GM18858 (cell line): ENCODE results near the gene FAM171A1.
"Not testable (repeated sequence)": the region's sequence is repeated elsewhere in the genome, so short reads cannot be mapped to it uniquely, and the experiment has no call there.

ENCODE experiments used
- ATAC-seq: cut with Tn5 transposase; IDR thresholded peaks from one replicate; pipeline ENCODE4 v1.9.1; 2021; ENCODE audit not compliant: unreplicated experiment

The FAM171A1 gene

DNA sequence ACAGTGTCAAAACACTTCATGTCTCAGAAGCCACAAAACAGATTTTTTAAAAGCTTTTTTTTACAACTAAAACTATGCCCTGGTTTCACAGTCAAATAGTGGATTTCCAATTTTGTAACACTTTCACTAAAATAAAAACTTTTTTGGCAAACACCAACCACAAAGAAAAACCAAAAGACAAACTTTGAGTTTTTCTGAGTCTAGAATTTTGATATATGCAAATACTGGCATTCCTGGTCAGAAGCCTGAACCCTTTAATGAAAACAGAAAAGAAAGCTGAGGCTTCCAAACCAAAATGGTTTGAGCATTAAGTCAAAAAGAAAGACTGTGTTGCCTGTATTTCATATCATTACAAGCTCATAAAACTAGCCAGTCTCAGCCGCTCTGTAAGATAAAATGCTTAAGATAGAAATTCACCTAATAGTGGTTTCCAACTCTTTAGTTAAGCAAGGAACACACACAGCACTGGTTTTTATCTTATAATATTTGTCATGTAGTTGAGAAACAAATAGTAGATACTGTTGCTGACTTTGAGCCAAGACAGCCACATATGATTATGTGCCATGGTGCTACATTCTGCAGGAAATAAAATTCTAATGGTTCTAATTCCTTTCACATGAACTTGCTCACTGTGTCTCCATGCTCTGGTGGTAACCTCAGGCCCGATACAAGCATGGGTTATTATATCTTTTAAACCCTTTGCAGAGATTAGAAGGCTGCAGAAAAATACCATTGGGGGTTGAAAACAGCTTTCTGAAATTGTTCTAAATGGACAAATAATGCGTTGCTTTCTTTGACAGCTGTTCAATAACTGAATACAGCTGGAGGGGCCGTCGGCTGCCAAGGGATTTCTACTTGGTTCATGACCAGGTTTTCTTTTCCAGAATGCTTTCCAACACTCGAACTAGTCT lies 49.4 kb downstream of the FAM171A1 start:
- no peak for ATAC-seq

DNA sequence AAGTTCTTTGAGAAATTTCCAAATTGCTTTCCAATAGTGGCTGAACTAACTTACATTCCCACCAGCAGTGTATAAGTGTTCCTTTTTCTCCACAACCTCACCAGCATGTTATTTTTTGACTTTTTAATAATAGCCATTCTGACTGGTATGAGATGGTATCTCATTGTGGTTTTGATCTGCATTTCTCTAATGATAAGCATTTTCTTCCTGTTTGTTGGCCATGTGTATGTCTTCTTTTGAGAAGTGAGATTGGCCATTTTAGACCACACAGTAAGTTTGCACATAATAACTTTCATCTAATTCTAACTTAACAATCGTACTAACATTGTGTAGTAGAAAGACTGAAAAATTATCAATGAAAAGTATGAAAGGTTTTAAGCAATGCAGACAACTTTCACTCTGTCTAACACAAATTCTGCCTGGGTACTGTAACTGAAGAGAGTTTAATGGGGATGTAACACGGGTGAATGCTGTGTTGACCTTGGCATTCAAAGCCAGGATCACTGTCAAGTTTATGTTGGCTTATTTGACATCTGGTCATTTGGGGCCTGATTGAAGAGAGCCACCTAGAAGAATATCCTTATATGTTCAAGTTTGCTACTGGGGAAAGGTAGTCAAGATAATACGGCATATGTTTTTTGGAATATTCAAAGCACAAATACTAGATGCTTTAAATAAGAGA lies 50.4 kb downstream of the FAM171A1 start:
- no peak for ATAC-seq

DNA sequence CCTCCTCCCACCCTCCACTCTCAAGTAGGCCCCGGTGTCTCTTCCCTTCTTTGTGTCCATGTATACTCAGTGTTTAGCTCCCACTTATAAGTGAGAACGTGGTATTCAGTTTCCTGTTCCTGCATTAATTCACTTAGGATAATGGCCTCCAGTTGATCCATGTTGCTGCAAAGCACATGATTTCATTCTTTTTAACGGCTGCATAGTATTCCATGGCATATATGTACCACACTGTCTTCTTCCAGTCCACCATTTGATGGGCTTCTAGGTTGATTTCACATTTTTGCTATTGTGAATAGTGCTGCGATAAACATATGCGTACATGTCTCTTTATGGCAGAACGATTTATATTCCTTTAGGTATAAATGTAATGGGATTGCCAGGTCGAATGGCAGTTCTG lies 51.0 kb downstream of the FAM171A1 start:
- no peak for ATAC-seq

DNA sequence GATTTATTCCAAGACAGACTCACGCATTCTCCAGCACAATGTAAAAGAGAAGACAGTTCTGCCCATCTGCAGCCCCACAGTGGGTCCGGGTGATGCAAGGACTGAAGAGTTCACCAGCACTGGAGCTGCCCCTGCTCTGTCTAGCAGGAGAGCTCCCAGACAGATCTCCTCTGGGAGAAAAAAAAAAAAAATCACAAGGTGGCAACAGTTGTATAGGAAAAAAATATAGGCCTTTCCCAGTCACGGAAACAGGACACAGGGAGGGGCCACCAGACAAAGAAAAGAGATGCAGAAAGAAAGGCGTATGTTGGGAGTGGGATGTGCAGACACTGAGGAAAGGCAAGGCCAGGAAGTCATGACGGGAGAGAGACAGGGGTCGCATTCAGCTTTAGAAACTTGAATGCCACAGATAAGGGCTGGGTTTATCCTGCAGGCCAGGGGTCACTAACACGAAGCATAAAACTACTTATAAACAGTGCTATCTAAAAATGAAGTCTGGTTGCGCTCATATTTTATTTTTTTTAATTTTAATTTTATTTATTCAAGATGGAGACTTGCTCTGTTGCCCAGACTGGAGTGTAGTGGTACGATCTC lies 54.1 kb downstream of the FAM171A1 start:
- ATAC-seq, result no peak

DNA sequence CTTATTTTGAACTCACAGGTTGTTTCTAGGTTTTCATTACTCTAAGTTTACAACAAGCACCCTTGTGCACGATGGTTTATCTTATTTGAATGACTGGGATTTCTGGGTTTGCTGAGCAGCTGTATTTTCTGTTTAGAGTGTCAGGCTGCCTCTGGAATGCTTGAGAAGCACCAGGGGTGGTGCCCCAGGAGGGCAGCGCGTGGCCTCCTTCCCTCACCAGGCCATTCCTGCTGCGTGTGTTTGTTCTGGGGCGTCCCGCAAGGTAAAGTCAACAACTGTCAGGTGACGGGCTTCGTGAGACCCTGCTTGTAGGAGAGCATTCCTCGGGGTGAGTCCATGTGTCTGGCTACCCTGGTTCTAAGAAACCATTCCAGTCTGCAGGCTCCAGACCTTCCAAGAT lies 54.9 kb downstream of the FAM171A1 start:
- no peak for ATAC-seq

DNA sequence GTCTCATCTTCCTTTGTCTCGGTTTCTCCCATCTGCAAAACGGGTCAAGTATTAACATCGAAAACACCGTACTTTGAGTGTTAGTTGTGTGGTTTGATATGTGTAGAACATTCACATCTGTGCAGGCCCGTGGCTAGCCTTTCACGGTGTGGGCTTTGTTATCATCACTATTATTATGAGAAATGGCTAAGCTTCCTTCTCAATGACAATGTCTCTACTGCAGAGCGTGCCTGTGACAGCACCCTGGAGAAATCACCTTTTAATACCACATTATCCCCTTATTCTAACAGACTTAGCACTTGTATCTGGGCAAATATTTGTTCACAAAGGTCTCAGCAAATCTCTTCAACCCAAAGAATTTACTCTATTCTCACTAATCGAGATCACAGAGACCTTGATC lies 55.8 kb downstream of the FAM171A1 start:
- ATAC-seq, result no peak

DNA sequence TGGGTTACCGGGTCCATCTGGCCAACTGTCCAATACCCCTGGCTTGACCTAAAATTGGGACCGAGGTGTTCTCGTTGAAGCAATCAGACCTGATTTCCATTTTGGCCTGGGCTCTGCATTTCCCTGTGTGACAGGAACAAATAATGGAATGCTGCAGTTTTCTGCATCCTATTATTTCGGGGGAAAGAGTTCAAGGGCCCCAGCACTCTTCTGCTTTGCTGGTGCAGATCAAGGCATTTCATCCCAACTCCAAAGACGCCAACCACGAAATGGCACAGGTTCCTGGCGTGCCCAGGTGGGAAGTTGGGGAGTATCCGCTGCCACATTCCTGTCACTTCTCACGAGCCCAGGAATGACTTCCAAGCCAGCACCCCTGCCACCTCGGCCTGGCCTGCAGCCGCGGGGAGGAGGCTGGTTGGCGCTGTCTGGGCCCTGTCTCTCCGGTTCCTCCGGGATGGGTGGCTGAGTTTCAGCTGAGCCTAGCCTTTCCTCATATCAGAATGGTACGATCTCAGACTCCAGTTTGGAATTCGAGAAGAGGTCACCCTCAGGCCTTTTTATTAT lies 56.5 kb downstream of the FAM171A1 start:
- no peak for ATAC-seq

DNA sequence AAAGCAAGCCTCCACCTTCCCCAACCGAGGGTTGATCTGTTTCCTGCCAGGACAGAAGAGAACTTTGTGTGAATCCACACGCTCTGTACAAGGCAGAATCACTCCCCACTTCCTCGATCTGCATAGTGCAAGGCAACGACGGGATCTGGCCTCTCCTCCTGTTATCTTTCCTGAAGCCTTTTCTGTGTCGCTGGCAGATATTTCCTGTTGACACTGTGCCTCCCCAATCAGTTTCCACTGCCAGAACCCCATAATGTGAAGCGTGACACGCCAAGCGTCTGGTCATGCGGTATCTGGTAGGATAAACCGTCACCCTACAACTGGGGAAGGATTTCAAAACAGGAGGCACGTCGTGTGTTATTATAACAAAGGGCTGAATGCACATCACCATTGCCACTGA lies 57.2 kb downstream of the FAM171A1 start:
- no peak for ATAC-seq

DNA sequence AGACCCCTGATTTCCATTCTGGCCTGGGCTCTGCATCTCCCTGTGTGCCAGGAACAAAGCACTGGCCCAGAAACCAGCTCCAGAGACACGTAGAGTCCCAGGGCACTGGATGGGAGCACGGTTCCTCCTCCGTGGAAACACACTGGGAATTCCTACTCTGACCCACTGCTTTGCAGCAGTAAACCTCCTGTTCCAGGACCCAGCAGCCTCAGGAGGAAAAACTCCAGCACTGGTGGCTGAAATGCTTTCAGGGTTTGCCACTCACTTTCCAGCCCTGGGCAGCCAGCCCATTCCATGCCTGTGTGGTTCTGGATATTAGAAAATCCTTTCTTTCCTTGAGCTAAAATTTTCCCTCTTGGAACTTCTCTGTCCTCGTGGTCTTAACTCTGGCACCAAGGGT lies 58.0 kb downstream of the FAM171A1 start:
- ATAC-seq, result no peak

DNA sequence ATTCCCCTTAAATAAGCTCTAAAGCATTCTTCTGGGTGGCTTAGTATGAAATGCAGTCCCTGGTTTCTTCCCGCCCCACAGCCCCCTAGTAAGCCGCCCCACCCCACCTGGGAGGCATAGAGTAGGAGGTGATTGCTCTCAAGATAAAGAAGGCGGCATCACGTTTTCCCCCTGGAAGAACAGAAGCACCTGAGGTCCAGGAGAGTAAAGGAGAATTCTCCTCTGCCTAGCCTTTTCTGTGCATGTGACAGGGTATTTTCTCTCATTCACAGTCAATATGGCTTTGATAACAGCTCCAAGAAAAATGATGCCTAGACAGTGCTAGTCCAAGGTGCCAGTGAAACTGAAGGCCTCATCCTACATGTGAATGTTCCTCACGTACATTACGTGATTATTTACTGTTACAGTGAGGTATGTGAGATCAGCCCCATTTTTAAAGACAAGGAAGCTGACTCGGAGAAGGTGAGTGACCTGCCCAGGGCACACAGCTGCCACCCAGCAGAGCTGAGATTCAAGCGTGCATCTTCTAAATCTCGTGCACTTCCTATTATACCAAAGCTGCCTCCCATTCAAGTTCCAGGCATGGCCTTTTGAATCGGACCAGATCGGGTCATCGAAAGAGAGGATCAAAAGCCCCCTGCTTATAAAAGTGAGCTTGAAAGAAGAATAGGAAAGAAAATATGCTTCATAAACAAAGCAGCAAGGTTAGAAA lies 59.4 kb downstream of the FAM171A1 start:
- ATAC-seq, result no peak

DNA sequence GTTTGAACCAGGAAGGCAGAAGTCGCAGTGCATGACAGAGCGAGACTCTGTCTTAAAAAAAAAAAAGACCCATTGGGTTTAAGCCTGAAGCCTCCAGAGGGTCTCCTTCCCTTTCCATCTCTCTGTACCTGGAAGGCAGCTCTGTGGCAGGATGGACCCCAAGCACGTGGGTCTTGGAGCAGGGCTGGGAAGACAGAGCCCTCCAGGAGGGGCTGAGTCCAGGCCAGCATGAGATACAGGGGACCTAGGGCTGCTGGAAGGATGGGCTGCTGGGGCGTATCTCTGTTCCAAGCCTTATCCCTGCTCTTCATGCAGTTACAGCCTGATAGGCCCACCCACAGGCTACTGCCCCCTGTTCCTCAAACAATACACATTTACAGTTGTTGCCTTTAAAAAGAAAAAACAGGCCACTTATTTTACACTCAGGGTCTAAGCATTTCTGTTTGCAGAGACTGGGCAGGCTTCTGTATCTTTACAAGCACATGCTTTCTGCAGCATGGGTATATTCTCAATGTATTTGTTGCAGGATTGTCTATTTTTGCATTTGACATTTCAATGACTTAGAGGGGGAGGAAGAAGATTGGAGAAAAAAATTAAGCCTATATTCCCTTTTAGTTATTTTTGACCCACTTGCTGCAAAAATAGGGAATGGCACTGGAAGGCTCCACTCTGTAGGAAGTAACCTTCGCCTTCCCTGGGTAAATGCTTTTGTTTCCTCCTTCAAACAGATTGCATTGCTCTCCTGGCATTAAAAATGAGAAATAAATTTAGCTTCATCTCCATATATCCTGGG lies 60.1 kb downstream of the FAM171A1 start:
- ATAC-seq, result no peak

DNA sequence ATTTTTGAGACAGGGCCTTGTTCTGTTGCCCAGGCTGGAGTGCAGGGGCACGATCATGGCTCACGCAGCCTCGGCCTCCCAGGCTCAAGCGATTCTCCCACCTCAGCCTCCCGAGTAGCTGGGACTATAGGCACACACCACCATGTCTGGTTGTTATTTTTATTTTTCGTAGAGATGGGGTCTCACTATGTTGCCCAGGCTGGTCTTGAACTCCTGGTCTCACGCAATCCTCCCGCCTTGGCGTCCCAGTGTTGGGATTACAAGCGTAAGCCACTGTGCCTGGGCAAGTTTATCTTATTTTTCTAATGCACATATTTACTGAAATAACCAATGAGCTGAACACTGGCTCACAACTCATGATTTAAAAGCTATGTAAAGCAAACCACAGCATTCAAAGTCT lies 61.9 kb downstream of the FAM171A1 start:
- ATAC-seq, result no peak

DNA sequence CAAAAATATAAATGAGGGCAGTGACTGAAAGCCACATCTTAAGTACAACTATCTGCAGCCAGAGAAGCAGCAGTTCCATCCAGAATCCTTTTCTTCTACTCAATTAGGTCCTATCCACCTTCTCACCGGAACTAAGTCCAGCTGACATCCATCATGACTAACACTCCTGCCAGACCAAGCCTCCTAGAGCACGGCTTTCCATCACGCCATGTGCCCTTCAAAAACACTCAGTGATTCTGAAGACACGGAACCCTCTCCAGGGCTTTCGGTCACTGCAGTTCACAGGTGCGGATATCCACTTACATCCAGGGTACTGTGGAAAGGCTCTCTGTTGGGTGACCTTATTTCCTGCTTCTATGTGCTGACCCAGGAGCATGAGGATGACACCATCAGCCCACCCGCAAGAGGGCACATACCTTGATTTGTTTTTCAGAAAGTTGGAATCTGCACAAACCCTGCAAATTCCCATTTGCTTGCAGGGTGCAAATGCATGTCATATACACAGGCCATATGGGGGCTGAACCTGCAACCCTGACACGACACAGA lies 64.3 kb downstream of the FAM171A1 start:
- no peak for ATAC-seq

DNA sequence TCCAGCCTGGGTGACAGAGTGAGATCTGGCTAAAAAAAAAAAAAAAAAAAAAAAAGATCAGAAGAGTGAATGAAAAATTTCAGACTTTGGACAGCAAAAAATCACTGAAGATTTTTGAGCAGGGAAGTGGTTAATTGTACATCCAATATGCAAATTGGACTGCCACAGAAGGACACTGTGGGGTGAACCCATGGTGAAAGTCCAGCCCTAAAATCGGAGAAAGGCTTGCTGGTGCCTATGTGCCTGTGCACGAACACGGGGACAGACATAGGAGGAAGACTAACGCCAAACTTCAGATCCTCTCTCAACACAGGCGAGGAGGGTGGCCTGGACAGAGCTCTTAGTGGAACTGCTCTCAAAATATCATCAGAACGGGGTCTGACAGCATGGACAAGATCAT lies 65.5 kb downstream of the FAM171A1 start:
- no peak for ATAC-seq

DNA sequence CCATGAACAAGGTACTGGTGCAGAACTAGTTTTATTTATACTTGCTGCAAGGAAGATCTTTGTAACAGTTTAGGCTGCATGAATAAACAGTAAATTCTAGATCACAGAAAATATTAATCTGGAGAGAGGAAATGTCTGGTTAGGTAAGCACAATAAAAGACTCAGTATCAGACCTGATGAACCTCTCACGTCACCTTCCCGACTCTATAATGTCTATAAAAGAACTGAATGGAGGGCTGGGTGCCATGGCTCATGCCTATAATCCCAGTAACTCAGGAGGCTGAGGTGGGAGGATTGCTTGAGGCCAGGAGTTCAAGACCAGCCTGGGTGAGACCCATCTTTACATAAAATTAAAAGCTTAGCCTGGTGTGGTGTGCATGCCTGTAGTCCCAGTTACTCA lies 65.9 kb downstream of the FAM171A1 start:
- ATAC-seq, result no peak

DNA sequence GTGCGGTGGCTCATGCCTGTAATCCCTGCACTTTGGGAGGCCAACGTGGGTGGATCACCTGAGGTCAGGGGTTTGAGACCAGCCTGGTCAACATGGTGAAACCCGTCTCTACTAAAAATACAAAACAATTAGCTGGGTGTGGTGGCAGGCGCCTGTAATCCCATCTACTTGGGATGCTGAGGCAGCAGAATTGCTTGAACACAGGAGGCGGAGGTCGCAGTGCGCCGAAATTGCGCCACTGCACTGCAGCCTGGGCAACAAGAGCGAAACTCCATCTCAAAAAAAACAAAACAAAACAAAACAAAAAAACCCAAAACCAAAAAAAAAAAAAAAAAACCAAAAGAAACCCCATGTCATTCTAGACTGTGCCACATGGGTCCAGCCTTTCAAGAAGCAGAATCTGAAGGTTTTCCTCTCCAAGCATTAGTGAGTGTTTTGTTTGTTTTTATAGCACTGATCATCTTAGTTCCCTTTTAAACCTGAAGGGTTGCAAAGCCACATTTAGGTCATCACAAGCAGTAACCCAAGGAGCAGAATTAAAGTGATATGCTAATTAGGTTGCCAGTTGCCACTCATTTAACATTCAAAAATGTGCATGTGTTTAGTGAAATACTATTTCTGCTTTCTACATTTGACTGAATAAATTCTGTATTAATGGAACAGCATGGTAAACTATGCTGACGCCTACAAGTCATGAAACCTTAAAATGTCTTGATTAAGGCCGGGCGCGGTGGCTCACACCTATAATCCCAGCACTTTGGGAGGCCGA lies 68.7 kb downstream of the FAM171A1 start:
- not testable (repeated sequence) for ATAC-seq

DNA sequence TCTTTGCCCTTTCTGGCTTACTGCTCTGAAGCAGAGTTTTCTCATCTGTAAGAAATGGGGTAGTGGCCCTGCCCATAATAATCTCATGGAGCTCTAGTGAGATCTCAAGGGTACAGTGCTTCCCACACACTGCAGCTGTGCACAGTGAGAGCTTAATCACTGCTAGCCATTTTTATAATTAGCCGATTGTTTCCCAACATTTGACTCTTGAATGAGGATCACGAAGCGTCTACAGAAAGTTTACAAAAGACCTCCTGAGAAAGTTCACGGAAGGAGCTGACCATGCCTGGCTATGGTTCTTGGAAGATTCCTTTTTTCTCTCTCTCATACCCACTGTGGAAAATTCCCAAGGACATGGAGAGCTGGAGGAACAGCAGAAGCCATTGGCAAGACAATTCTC lies 70.4 kb downstream of the FAM171A1 start:
- ATAC-seq, result no peak

DNA sequence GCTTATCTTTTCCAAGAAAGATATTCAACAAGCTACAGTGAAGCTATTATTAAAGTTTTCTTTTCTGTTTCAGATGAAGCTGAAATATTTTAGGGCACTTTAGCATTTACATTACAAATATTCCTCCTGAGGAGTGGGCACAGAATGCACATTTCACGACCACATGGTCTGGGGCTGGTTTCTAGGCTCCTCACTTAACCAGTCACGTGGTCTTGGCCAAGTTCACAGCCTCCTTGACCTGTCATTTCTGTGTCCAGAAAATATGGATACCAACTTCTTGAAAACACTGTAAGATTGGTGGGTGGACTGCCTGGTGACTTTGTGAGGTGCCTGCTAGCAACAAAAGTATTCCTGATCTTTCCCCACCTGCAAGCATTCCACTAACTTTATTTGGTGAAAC lies 70.9 kb downstream of the FAM171A1 start:
- no peak for ATAC-seq

DNA sequence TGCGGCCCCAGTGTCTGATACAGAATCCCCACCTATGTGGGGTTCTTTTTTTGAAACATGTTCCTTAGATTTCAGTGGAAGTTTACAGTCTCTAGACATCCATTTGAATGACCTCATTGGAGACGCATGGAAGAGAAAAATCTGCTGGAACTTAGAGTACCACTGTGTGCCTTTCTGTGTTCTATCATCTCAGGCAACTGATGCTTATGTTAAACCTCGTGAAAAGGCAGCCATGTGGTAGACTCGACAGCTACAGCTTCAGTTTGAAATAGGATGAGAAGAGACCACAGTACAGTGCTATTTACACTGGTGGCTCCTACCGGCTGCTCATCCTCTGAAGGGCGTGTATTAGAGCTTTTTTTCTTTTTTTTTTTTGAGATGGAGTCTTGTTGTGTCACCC lies 74.4 kb downstream of the FAM171A1 start:
- no peak for ATAC-seq
